NCI-H1417 (cell line): ENCODE data around the gene DLL1.
A peak's percentile ranks its signal among the peaks of the same experiment; 100 is the strongest.

Experiments
- DNase-seq, 3 experiments: peaks; one replicate each; lab custom pipeline; 2025; lab: John Stamatoyannopoulos, UW

DLL1 gene

DNA sequence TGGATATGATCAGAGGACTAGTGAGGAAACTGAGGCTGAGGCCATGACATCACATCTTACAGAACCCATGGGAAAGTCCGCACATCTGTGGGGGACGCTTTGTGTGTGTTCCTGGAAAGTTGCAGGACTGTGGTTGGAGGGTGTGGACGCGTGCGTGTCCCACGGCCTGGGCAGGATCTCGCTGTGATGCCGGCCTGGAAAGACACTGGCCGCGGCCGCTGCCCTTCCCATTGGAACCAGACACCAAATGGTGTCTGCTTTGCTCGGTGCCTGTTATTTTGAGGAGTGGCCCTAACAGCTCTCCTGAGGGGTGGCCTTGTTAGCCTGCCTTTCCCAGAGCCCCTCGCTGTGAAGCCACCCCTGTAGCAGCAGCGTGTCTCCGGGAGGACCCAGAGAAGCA lies 41.1 kb downstream of the DLL1 start:
- DNase-seq = no peak

DNA sequence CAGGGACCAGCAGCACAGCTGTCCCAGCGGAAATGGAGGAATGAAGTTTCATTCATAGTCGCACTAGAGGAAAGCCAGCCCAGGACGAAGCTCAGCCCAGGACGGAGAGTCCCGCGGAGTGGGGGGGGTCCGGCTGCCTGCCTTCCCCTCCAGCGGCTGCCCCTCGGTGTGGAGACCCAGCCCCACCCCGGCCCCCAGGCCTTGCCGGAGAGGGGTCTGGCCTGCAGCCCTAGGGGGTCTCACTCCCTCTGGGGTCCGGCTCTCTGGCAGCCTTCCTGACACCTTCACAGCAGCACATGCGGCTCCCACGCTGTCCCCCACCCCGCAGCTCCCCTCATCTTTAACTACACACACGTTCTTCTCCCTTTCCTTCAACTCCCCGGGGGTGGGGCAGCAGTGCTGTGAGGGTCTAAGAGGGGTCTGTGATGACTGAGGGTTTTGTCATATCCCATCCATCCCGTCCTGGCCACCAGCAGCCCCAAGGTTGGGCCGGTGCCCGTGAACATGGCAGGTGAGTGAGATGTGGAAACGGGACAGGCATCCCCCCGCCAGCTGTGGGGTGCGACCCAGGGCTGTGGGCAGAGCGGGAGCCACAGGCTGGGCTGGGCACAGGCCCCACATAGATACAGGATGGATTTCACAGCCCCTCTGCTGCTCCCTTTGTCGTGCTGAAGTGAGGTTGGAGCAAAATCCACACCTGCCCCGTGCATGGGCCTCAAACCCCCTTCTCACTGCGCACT lies 41.8 kb downstream of the DLL1 start:
- no peak for DNase-seq

DNA sequence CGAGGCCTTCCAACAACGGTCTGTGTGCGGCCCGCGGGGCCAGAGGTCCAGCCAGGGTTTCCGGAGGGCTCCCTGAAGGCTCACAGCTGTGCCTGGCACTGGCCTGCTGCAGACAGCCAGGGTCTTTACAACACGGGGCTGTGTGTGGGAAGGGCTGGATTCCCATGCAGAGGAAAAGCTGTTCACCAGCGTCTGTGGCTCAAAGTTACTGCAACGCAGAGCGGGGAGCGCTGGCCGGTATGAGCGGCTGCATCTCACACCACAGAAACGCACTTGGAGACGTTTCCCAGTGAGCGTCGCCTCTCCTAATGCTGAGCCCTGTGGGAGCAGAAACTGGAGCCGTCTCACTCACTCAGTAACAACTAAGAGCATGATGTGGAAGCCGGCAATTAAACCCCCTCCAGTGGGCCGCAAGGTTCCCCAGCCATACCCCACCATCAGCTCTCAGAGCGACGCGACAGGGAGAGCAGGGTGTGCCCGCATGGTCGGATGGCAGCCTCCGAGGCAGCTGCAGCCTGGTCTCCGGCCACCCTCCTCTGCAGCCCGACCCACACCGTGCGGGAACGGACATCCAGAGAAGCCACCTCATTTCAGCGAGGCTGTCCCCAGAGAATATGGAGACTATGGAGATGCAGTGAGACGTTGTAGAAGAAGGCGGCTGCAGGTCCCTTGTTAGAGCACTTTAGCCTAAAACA lies 42.6 kb downstream of the DLL1 start:
- DNase-seq = no peak

DNA sequence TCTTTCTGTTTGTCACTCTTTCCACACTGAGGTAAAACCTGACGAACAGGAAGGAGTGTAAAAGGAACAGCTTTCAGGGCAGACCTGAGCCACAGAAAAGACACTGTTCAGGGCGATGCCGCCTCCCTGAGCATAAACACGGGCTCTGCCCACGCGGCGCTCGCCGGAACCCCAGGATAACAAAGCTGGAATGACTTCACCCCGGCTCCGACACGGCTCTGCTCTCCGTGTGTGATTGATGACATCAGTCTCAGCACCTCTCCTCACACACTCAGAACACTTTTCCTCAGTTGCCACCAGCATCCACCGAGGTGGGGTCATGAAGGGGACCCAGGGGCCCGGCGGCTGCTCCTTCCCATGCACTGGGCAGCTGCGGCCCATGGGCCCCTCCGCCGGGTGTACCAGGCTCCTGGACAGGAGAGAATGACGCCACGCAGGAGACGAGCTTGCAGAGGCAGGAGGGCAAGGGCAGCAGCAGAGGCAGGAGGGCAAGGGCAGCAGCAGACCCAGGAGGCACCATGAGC lies 43.6 kb downstream of the DLL1 start:
- DNase-seq = no peak

DNA sequence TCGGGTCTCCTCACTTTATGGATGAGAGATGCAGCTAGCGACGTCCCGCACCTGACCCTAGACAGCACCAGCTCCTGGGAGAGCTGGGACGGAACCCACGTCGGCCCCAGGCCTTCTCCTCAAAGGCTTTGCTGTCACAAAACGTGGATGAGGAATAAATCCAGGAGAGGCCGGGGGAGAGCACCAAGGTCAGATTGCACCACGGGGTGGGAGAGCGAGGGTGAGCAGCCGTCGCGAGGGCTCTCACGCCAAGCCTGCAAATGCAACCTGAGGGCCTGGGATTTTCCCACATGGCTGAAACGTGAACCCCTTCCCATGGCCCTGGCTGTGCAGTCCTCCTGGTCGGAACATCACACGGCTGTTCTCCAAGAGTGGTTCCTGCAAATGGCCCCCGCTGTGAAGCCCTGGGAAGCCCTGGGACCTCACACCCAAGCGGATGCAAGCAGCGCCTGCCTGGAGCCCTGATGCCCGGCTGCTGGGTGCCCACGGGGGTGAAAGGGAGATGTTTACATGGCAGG lies 45.3 kb downstream of the DLL1 start:
- no peak for DNase-seq

DNA sequence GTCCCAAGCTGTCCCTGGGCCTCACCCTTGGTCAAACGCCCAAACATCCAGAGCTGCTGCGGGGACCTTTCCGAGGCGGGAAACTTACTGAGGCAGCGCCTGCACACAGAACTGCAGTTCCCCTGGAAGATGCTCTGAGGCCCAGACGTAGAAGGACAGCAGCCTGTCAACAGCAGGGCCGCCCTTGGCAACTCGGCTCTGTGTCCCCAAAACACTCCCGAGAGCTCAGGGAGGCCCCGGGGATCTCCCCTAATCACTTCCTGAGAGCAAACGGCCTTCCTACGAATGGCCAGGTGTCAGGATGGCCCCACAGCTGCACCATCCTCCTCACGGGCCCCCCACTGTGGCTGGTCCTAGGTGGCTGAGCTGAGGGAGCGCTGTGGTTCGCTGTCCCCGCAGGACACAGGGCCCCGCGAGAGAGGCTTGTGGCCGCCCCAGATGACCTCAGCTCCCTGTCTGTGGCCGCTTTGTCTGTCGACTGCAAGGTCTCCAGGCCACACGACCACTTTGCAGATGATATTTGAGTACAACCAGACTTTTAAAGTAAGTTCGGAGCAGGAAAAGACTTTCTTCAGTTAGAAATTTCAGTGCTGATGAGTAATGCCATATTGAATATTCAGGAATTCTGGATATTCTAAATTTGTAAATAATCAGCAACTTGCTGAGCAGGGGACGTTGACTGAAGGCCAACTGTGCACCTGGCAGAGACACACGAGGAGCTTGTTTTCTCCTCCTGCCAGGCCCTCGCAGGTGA lies 46.0 kb downstream of the DLL1 start:
- peak in 2 of 3 experiments; percentile 30 to 65 for DNase-seq

DNA sequence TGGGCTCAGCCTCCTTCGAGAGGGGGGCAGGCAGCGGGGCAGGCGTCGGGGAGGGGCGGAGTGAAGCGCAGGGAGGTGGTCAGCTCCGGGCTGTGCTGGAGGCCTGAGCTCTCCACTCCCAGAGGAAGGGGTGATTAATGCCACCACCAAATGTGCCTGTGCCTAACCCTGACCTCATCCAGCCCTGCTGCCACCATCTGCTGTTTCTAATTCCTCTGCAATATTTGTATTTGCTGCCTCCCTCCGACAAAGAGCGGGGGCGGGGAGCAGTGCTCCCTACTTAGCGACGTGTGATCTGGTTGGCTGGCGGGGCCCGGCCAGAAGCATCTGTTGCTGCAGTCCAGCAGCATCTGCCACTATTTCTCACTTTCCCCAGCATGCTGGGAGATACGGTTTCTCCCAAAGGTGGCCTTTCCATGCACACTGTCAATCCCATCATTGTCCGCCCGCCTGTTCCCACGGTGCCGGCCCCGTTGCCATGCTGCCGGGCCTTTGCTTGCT lies 47.0 kb downstream of the DLL1 start:
- DNase-seq = peak; percentile 19 to 95 (median 88)

DNA sequence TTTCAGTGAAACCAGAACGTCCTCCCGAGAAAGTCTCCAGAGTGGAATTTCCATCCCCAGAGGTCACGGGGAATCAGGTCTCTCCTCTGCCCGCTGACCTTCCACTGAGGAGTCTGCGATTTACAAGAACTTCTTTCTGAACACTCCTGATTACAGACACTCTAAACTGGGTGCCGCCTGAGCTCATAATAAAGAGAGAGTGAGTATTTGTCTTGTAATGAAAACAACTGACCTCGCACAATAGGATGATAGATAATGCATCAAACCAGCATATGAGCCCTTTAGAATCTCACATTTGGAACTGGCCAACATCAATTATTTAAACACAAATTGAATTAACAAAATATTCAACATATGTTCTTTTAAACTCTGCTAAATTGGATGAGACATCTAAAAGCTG lies 47.5 kb downstream of the DLL1 start:
- peak in 2 of 3 experiments; percentile 69 to 89 for DNase-seq

DNA sequence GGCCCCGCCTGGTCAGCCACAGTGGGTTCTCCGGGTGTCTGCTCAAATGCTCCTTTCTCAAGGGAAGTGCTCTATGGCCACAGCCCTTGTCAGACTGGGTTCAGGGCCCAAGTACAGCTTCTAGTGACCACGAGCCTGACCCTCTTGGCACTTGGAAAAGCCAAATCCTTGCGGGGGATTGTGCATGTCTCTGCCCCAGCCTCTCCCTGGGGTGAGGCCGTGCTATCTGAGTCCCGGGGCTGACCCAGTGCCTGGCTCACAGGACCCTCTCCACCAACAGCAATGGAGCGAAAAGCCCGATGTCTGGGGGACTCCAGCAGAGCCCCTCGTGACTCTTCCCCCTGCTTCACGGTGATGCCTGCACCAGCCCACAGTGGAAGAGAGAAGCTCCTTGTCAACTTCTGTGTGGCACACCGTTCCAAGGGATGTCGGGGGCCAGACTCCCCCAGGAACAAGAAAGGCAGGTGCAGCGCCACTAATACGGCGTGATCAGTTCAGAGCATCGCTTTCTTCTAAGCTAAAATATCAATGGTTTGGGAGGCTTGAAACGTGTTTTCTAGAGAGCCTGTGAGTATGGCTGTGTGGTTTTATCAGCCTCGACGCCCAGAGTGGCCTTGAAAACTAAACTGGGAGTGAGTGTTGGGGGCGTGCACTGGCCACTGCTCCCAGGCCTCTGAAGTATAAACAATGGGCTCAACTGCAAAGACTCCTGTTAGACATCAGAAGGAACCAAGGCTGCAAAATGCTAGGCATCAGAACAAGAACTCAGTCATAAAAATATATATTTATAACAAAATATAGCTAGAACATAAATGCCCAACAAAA lies 51.9 kb downstream of the DLL1 start:
- DNase-seq = no peak

DNA sequence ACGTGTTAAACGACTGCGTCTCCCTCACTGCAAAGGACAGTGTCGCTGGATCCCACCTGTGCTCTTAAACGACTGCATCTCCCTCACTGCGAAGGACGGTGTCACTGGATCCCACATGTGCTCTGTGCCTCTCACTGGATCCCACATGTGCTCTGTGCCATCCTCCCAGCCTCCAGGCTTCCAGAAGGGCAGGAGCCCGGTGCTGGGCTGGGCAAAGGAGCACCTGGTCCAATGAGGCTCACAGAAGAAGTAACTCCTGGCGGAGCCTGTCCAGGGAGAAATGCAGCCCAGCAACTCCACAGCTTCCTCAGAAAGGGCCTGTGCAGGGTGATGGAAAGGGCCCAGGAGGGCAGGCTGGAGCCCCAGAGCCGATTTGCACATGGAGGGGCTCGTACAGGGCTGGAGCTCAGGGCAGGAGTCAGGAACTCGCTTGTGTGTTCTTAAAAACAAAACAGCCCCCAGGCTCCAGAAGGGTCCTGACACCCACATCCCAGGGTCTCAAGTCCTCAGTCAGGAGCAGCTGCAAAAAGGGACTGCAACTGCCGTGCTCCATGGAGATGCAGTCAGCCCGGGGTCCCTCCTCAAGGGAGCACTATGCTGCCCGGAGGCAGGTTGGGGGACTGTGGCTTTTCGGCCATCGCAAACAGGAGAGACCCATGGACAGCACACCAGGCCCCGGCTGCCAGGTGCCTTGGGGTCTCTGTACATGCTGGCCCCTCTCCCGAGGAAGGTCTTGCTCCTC lies 52.7 kb downstream of the DLL1 start:
- DNase-seq = no peak

DNA sequence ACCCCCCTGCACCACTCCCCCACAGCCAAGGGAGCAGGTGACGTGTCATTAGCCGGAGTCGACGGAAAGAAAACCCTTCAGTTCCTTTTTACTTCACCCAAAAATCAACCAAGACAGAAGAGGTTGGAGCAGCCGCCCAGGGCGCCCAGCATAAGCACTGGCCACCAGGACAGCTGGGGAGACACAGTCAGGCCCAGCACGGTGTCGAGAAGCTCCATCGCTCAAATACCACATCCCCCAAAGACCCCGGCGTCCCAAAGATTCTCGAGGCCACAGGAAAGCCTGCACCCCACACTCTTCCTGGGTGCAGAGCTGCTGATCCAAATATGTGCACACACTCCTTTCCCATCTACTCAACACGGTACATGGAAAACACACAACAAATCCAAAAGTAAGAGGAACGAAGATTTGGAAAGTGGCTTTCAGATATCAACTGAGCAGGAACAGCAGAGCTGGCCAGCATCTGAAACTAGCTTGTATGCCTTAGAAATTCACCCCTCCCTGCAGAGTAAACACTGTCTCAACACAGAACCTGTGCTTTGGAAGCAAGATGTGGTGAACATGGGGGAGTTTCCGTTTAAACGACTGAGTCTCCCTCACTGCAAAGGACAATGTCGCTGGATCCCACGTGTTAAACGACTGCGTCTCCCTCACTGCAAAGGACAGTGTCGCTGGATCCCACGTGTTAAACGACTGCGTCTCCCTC lies 54.6 kb downstream of the DLL1 start:
- DNase-seq = no peak

DNA sequence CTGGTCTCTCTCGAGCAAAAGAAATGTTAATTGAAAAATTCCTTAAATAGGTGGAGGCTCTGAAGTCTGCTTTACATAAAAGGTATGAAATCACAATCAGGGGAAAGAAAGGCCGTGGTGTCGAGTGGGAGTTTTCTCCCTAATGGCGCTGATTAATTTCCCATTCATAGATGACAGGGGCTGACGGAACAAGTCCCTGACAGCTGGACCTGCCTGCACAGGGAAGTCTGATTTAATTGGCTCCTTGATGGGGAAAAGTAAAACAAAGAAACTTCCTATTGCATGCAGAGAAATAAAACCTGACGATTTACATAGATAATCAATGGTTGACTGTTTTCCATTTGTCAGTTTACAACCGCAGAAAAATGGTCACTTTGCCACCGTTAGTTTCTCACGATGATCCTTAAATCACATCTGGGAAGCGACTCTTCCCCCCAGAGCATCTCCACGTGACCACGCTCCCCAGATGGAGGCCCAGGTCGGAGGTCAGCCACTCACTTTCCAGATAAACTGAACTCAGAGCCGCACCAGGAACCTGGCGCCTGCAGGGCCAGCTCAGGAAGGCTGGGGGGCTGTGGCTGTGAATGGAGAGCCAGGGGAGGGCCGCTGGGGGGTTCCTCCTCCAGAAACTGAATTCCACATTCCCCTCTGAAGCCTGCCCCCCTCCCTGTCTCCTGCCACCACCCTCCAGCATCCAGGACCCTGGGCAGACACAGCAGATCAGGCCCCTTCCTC lies 55.3 kb downstream of the DLL1 start:
- DNase-seq = peak in 1 of 3 experiments; percentile 13

DNA sequence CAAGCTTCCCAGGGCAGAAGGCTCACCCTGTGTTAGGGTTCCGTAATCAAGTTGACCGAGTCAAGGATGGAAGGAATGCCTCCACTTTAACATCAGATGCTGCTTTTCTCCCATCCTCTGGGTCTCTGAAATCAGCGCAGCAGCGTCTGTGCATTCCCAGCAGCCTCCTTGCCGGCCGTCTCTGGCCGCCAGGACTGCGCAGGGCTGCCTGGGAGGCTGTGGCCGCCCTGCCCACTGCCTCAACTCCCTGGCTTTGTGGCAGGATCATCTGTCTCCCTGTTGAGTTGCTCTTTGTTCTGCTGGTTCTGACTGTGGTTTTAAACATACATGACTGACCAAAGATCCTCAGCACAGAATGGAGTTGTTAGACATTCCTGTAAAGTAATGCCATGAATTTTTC lies 56.5 kb downstream of the DLL1 start:
- no peak for DNase-seq

DNA sequence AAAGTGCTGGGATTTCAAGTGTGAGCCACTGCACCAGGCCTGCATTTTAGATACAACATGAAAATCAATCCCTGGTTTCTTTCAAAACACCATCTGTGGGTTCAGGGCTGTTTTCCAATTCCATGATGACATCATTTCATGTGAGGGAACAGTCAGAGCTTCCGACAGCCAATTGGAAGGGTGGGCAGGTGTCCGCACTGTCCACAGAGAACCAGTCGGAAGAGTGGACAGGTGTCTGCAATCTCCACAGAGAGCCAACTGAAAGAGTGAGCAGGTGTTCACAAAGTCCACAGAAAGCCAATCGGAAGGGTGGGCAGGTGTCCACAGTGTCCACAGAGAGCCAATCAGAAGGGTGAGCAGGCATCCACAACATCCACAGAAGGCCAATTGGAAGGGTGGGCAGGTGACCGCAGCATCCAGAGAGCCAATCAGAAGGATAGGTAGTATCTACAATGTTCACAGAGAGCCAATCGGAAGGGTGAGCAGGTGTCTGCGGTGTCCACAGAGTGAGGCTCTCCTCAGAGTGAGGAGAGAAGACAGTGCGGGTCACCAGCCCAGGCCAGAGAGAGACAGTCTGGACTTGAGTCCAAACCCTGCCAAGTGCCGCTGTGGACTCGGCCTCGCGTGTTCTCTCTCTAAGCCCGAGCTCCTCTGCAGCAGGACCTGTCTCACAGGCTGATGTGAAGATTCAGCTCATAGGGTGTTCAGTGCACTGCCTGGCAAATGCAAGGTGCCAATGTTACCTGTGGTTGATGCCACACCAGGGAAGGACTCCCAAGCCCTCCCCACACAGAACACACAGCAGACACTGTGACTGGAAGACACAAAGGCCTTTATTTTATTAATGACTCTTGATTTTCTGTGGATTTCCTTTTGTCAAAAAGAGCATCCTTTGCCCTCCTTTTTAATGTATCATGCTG lies 57.3 kb downstream of the DLL1 start:
- DNase-seq = peak in 1 of 3 experiments; percentile 25
